ENCODE data around the gene SOX18. TPM values are rescaled to one million over a fixed set of nuclear protein-coding genes. Genes with fewer than 3 reads are reported as not detected.

SOX18 gene
- polyA plus RNA-seq, 1 experiment = not detected

GRCh38 chr20:64082126-64082731 lies 32.8 kb upstream of the SOX18 start:
- DNase-seq (ENCODE audit: low read depth) = no peak
- H3K27me3 ChIP-seq (ENCODE audit: control insufficient read depth, insufficient read depth, low read length) = peaks cover 24% of the 10 kb centered on the region
- no peak for TF ChIP-seq CTCF (IDR thresholded peaks at IDR 0.05; ENCODE audit: insufficient read depth, low read depth, low read length)
- no peak overlapping the region for H3K4me3 ChIP-seq (ENCODE audit: low read depth, low read length)
- ChIA-PET POLR2A (no interaction called here), CTCF (interaction anchor here (1.6 to 6.4 kb wide), 2 partner anchors 16 to 38 kb away, joined by 6 to 49 read pairs; no protein-coding TSS in a partner anchor)
- H3K36me3 ChIP-seq (ENCODE audit: control insufficient read depth, insufficient read depth, low read length) = no peaks in the 10 kb centered on the region

DNA sequence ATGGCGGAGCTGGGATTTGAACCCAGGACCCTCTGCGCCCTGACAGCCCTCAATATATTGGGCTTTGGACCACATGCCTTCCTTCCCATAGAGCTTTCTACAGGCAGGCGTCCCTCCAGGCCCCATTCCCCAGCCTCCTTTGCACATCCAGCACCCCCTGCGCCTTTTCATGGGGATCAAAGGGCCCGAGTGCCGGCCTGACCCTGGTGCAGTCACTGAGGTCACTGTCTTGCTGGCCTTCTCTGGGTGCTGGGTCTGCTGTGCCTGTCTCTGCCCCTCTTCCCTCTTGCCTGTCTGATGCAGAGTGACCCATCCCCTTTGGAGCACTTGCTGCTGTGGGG lies 32.2 kb upstream of the SOX18 start:
- ChIA-PET POLR2A (no interaction called here), CTCF (interaction anchor here (4.3 to 6.4 kb wide), 2 partner anchors 12 to 39 kb away, joined by 31 to 49 read pairs; no protein-coding TSS in a partner anchor)
- Histone ChIP-seq H3K36me3 (ENCODE audit: control insufficient read depth, insufficient read depth, low read length) (no peaks in the 10 kb centered on the region), H3K27me3 (ENCODE audit: control insufficient read depth, insufficient read depth, low read length) (peaks cover 21% of the 10 kb centered on the region), H3K4me3 (ENCODE audit: low read depth, low read length) (no peak overlapping the region)
- DNase-seq (ENCODE audit: low read depth) = no peak
- no peak for TF ChIP-seq CTCF (IDR thresholded peaks at IDR 0.05; ENCODE audit: insufficient read depth, low read depth, low read length)

DNA sequence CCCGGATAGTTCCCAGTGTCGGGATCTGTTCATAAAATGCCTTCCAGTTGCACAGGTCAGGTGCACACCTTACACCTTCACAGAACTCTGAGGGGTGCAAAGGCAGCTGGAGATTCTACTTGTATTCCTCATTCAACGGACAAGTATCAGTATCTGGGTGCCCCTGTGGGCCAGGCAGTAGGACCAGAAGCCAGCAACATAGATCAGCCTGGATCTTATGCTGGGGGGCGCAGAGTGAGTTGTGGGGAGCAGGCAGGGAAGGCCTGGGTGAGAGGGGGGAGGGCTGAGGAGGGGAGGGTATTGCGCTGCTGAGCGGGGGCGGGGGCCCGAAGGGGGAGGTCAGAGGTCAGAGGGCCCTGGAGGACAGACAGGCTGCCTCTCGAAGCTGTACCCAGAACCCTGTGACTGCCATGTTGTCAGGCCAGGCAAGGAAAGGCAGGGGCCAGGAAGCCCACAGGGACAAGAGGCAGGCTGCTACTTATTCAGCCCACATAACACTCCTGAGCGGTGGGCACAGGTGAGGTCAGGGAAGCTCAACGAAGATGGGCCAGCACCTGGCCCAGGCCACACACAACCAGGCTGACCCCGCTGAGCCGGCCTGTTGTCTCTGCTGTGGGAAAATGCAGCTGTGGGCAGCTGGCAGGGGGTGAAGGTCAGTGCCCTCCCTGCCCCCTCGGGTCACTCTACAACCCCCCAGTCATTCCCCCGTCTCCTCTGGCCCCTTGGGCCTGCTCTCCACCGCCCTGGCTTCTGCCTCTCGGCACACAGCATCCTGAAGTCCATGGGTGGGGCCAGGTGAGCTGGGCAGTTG lies 31.6 kb upstream of the SOX18 start:
- Histone ChIP-seq H3K27me3 (ENCODE audit: control insufficient read depth, insufficient read depth, low read length) (peaks cover 18% of the 10 kb centered on the region), H3K4me3 (ENCODE audit: low read depth, low read length) (no peak overlapping the region), H3K36me3 (ENCODE audit: control insufficient read depth, insufficient read depth, low read length) (no peaks in the 10 kb centered on the region; the same call in 1 of the 2 replicates)
- DNase-seq (ENCODE audit: low read depth) = no peak
- TF ChIP-seq CTCF (IDR thresholded peaks at IDR 0.05; ENCODE audit: insufficient read depth, low read depth, low read length) = no peak
- CTCF ChIA-PET = interaction anchor here (4.3 to 6.4 kb wide), 2 partner anchors 12 to 40 kb away, joined by 31 to 49 read pairs; no protein-coding TSS in a partner anchor
- POLR2A ChIA-PET = no interaction called here

GRCh38 chr20:64080013-64080812 lies 30.8 kb upstream of the SOX18 start, which contains the start of gene OPRL1:
Gene OPRL1, plus strand, starts transcription at chr20:64080082. Its CDS starts 12,639 bp downstream, at chr20:64092721.
- DNase-seq (ENCODE audit: low read depth) = no peak
- Histone ChIP-seq H3K36me3 (ENCODE audit: control insufficient read depth, insufficient read depth, low read length) (no peaks in the 10 kb centered on the region; the same call in 1 of the 2 replicates), H3K4me3 (ENCODE audit: low read depth, low read length) (peak within 1 kb of the TSS; percentile 65), H3K27me3 (ENCODE audit: control insufficient read depth, insufficient read depth, low read length) (peaks cover 12% of the 10 kb centered on the region)
- no peak for TF ChIP-seq CTCF (IDR thresholded peaks at IDR 0.05; ENCODE audit: insufficient read depth, low read depth, low read length)
- ChIA-PET CTCF (interaction anchor here (0.9 to 6.4 kb wide), 3 partner anchors 11 to 40 kb away, joined by 3 to 49 read pairs (median 31); partner anchors contain the start of gene TCEA2), POLR2A (no interaction called here)
